Caco-2 (cell line): ENCODE measurements around the gene PSMG3. TPM values are rescaled to one million over a fixed set of nuclear protein-coding genes. Genes with fewer than 3 reads are reported as not detected.
A peak's percentile ranks its signal among the peaks of the same experiment; 100 is the strongest.

Experiments used
- BruUV-seq: library from RNA; stranded (reverse); fragments of 400-500 nt; replicated peaks from 2 replicates; lab custom pipeline; 2021; lab: Mats Ljungman, UMichigan
- CTCF ChIA-PET: fragments of 300-600 bp; sonication (Branson Sonifier 250); formaldehyde crosslinking; loops from one replicate; lab custom pipeline; 2022; ENCODE audit warnings: antibody characterized with exemption; lab: Charles Lee
- POLR2A ChIA-PET: fragments of 300-600 bp; sonication (Branson Sonifier 250); formaldehyde crosslinking; loops from one replicate; lab custom pipeline; 2022; ENCODE audit warnings: antibody characterized with exemption; lab: Charles Lee
- DNase-seq, 2 experiments: peaks; one replicate each; pipeline versions ENCODE4 v3.0.0 to v3.0.0-alpha.2; 2020 to 2022
- H3K27me3 ChIP-seq: replicated peaks from 2 replicates; pipeline ENCODE4 v1.6.0; 2011; ENCODE audit warnings: low read length; ENCODE audit not compliant: control insufficient read depth, insufficient read depth
- H3K36me3 ChIP-seq: 2 replicates; pipeline ENCODE4 v1.5.1; 2011; ENCODE audit warnings: low read length; ENCODE audit not compliant: control insufficient read depth, insufficient read depth
- H3K4me1 ChIP-seq: fragments of 250-450 bp; sonication (Bioruptor Pico); 2 replicates; pipeline ENCODE4 v1.5.1; 2020; ENCODE audit warnings: mild to moderate bottlenecking
- H3K4me3 ChIP-seq: 2 replicates; pipeline ENCODE4 v1.5.1; 2011; ENCODE audit warnings: low read depth, mild to moderate bottlenecking, control low read depth, low read length
- H3K9me3 ChIP-seq: fragments of 250-450 bp; sonication (Bioruptor Pico); 2 replicates; pipeline ENCODE4 v1.5.1; 2020; ENCODE audit warnings: mild to moderate bottlenecking, moderate library complexity
- H3K27ac Mint-ChIP-seq: one replicate; pipeline ENCODE4 v1.8.0; 2022; ENCODE audit warnings: mixed read lengths; ENCODE audit not compliant: unreplicated experiment
- H3K27me3 Mint-ChIP-seq: one replicate; pipeline ENCODE4 v1.8.0; 2022; ENCODE audit warnings: mixed read lengths; ENCODE audit not compliant: insufficient read depth, unreplicated experiment
- H3K36me3 Mint-ChIP-seq: one replicate; pipeline ENCODE4 v1.8.0; 2022; ENCODE audit warnings: mild to moderate bottlenecking, mixed read lengths; ENCODE audit not compliant: insufficient read depth, unreplicated experiment
- H3K4me1 Mint-ChIP-seq: one replicate; pipeline ENCODE4 v1.8.0; 2022; ENCODE audit warnings: low read depth, mixed read lengths; ENCODE audit not compliant: unreplicated experiment
- H3K4me3 Mint-ChIP-seq: one replicate; pipeline ENCODE4 v1.8.0; 2022; ENCODE audit warnings: mild to moderate bottlenecking, moderate library complexity, mixed read lengths; ENCODE audit not compliant: unreplicated experiment
- H3K9me3 Mint-ChIP-seq: one replicate; pipeline ENCODE4 v1.8.0; 2022; ENCODE audit warnings: mixed read lengths; ENCODE audit not compliant: unreplicated experiment
- CTCF ChIP-seq, 2 experiments: fragments of 200-600 bp in 1 of 2; IDR thresholded peaks; 1 replicate in 1 of 2; 2 replicates in 1 of 2; pipeline versions ENCODE4 v1.5.1 to v1.8.0; 2011 to 2022; ENCODE audit warnings: antibody characterized with exemption in 1 of 2, control low read depth in 1 of 2, inconsistent platforms in 1 of 2, low read depth in 1 of 2, low read length in 1 of 2, mild to moderate bottlenecking in 1 of 2, moderate library complexity in 1 of 2; ENCODE audit not compliant: insufficient read depth in 1 of 2, severe bottlenecking in 1 of 2, unreplicated experiment in 1 of 2
- intact Hi-C: fragments of 100-400 bp; cut with micrococcal nuclease; formaldehyde crosslinking; loops from one replicate; pipeline ENCODE4 v1.10.0; 2022; ENCODE audit not compliant: unreplicated experiment
- total RNA-seq: library from RNA; stranded (reverse); gene quantifications from 2 replicates; pipeline ENCODE4 v1.2.3, GENCODE V29; 2022

The PSMG3 gene
- total RNA-seq, 1 experiment from 2014 or later = 35.1 TPM

GRCh38 chr7:1541431-1542162 lies 28.2 kb downstream of the PSMG3 start:
- H3K36me3 ChIP-seq = peaks cover 3% of the 10 kb centered on the region
- Mint-ChIP-seq H3K9me3 (no peaks in the 10 kb centered on the region), H3K36me3 (peaks cover 80% of the 10 kb centered on the region), H3K27me3 (no peaks in the 10 kb centered on the region), H3K4me1 (no peaks in the 10 kb centered on the region), H3K4me3 (no peak overlapping the region), H3K27ac (no peak overlapping the region)
- no TSS peak for BruUV-seq
- peaks cover 13% of the 10 kb centered on the region for H3K4me1 ChIP-seq
- no peaks in the 10 kb centered on the region for H3K9me3 ChIP-seq
- DNase-seq = peak in 1 of 2 experiments; percentile 37
- CTCF ChIA-PET = no interaction called here
- intact Hi-C loops = no loop called here
- POLR2A ChIA-PET = no interaction called here
- no peak for TF ChIP-seq CTCF (IDR thresholded peaks at IDR 0.05; ENCODE audit: insufficient read depth in 1 of 2, low read depth in 1 of 2, low read length in 1 of 2, severe bottlenecking in 1 of 2, unreplicated experiment in 1 of 2)
- H3K4me3 ChIP-seq = no peak overlapping the region
- no peaks in the 10 kb centered on the region for H3K27me3 ChIP-seq

DNA sequence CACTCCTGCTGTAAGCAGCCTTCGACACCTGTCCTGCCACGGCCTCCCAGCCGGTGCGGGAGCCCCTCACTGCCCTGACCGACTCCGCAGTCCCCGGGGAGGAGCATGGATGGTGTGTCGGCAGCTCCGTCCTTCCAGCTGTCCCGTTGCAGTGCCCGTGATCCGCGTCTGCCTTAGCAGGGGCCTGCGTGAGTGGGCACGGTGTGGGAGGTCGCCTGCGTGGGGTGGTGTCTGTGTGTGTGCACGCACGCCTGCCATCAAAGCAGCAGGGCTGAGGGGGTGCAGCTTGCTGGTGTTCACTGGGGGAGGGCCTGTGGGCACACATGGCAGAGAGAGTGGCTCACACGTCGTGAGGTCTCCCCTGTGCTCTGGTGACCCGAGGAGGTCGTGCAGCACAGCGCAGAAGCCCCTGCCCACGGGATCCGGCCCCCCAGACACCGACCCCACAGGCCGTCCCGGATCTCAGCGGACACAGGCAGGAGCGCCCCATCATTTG lies 29.0 kb downstream of the PSMG3 start:
- Histone ChIP-seq H3K36me3 (peaks cover 3% of the 10 kb centered on the region), H3K4me3 (no peak overlapping the region), H3K4me1 (peaks cover 20% of the 10 kb centered on the region), H3K27me3 (no peaks in the 10 kb centered on the region), H3K9me3 (no peaks in the 10 kb centered on the region)
- Mint-ChIP-seq H3K27ac (no peak overlapping the region), H3K4me3 (no peak overlapping the region), H3K4me1 (no peaks in the 10 kb centered on the region), H3K27me3 (no peaks in the 10 kb centered on the region), H3K9me3 (no peaks in the 10 kb centered on the region), H3K36me3 (peaks cover 73% of the 10 kb centered on the region)
- intact Hi-C loops = no loop called here
- no peak for DNase-seq
- ChIA-PET POLR2A (no interaction called here), CTCF (no interaction called here)
- TF ChIP-seq CTCF (IDR thresholded peaks at IDR 0.05; ENCODE audit: insufficient read depth in 1 of 2, low read depth in 1 of 2, low read length in 1 of 2, severe bottlenecking in 1 of 2, unreplicated experiment in 1 of 2) = no peak
- BruUV-seq = no TSS peak

DNA sequence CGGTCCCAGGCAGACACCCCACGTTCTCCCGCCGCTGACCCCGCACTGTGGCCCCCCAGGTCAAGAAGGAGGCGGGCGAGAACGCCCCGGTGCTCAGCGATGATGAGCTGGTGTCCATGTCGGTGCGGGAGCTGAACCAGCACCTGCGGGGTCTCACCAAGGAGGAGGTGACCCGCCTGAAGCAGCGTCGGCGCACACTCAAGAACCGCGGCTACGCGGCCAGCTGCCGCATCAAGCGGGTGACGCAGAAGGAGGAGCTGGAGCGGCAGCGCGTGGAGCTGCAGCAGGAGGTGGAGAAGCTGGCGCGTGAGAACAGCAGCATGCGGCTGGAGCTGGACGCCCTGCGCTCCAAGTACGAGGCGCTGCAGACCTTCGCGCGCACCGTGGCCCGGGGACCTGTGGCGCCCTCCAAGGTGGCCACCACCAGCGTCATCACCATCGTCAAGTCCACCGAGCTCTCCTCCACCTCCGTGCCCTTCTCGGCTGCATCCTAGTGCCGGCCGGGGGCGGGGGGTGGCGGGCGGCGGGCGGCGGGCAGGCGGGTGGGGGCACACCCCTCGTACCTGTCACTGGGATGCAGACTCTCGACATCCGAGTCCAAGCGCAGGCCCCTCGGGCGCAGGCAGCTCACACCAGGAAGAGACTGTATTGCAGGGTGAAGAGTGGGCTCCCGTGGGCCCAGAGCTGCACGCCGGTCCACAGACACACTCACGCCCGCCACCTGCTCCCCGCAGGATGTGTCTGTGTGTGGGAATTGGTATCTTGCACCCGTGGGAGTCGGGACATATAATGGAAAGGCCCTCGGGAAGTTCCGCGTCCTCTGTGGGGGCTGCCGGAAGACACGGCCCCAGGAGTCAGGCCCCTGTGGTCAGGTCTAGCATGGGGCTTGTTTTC lies 29.7 kb downstream of the PSMG3 start:
- Mint-ChIP-seq H3K27me3 (no peaks in the 10 kb centered on the region), H3K9me3 (no peaks in the 10 kb centered on the region), H3K27ac (peak overlapping the region; percentile 50), H3K36me3 (peaks cover 73% of the 10 kb centered on the region), H3K4me1 (no peaks in the 10 kb centered on the region), H3K4me3 (no peak overlapping the region)
- ChIA-PET POLR2A (no interaction called here), CTCF (interaction anchor here (0.7 kb wide), 1 partner anchor 22 kb away, joined by 3 read pairs; no protein-coding TSS in a partner anchor)
- DNase-seq = no peak
- peaks cover 3% of the 10 kb centered on the region for H3K36me3 ChIP-seq
- H3K27me3 ChIP-seq = no peaks in the 10 kb centered on the region
- TF ChIP-seq CTCF (IDR thresholded peaks at IDR 0.05; ENCODE audit: insufficient read depth in 1 of 2, low read depth in 1 of 2, low read length in 1 of 2, severe bottlenecking in 1 of 2, unreplicated experiment in 1 of 2) = no peak
- peaks cover 25% of the 10 kb centered on the region for H3K4me1 ChIP-seq
- no peak overlapping the region for H3K4me3 ChIP-seq
- intact Hi-C loops = no loop called here
- BruUV-seq = no TSS peak
- H3K9me3 ChIP-seq = no peaks in the 10 kb centered on the region
